K562 (cell line): ENCODE results near the gene SAP30BP. TPM values are rescaled to one million over a fixed set of nuclear protein-coding genes. Genes with fewer than 3 reads are reported as not detected.

ENCODE experiments used
- BRF2 ChIP-seq: IDR thresholded peaks from 3 replicates; pipeline ENCODE4 v1.6.1; 2011; ENCODE audit warnings: borderline replicate concordance, mild to moderate bottlenecking; ENCODE audit not compliant: insufficient read length, insufficient read depth
- E2F4 ChIP-seq: sonication (generic); formaldehyde crosslinking; IDR thresholded peaks from 2 replicates; pipeline ENCODE4 v1.8.0; 2022; ENCODE audit warnings: mild to moderate bottlenecking, low read depth, missing genetic modification reagents
- FOXK2 ChIP-seq, 2 experiments: fragments of 450-650 bp; IDR thresholded peaks in 1 of 2; conservative IDR thresholded peaks in 1 of 2; 2 replicates each; pipeline ENCODE4 v1.6.1; 2016; ENCODE audit warnings: low read depth in 2 of 2, mild to moderate bottlenecking in 1 of 2
- HOMEZ ChIP-seq: fragments of 250-450 bp; sonication (Bioruptor Pico); IDR thresholded peaks from 2 replicates; pipeline ENCODE4 v1.4.0; 2020; ENCODE audit warnings: mild to moderate bottlenecking, moderate library complexity
- SIN3B ChIP-seq: fragments of 450-650 bp; IDR thresholded peaks from 2 replicates; pipeline ENCODE4 v1.6.1; 2017; ENCODE audit warnings: low read depth, mild to moderate bottlenecking, moderate library complexity
- SMAD2 ChIP-seq: fragments of 150-350 bp; IDR thresholded peaks from 2 replicates; pipeline ENCODE4 v1.6.1; 2014; ENCODE audit warnings: low read depth, mild to moderate bottlenecking, low read length
- ZNF280A ChIP-seq: fragments of 450-650 bp; IDR thresholded peaks from 2 replicates; pipeline ENCODE4 v1.6.1; 2018; ENCODE audit warnings: mild to moderate bottlenecking, low read depth; ENCODE audit not compliant: partially characterized antibody
- ZNF584 ChIP-seq: fragments of 200-800 bp; sonication (Bioruptor generic); IDR thresholded peaks from 2 replicates; pipeline ENCODE4 v1.6.1; 2016; ENCODE audit warnings: low read depth, mild to moderate bottlenecking, missing genetic modification characterization, missing compliant biosample characterization
- polyA plus RNA-seq, 8 experiments: library from polyadenylated mRNA; depleted of rRNA in 4 of 8; stranded (reverse) in 5 of 8; unstranded in 3 of 8; fragments of >200 nt; fragmentation: Nextera tagmentation in 2 of 8; fragmentation: Illumina TruSeq in 1 of 8; extraction: Ambion mirVana in 2 of 8; extraction: Trizol in 1 of 8; gene quantifications; 2 replicates each; pipeline versions ENCODE4 v1.2.1 to v1.2.3, GENCODE V29; 2011 to 2014; ENCODE audit warnings: inconsistent platforms in 1 of 8, missing spikeins in 1 of 8
- total RNA-seq, 7 experiments: library from RNA; depleted of rRNA in 6 of 7; stranded (reverse); fragments of >200 nt in 6 of 7; fragmentation: Illumina TruSeq in 2 of 7; extraction: Trizol in 2 of 7; gene quantifications; 2 replicates each; pipeline versions ENCODE4 v1.2.1 to v1.2.3, GENCODE V29; 2011 to 2021; ENCODE audit warnings: low replicate concordance in 1 of 7

The SAP30BP gene
- total and polyA plus RNA-seq, 9 of the 15 experiments (the other 6 are each of a cell fraction or from before 2014, with no cell fraction given): 45.3 to 154 (median 71.7) TPM

- no peak for TF ChIP-seq E2F4 (CRISPR knock-in tag)
- TF ChIP-seq ZNF584: no peak
- no peak for TF ChIP-seq SMAD2
- no peak for TF ChIP-seq SIN3B
- TF ChIP-seq ZNF280A: no peak
- TF ChIP-seq HOMEZ (CRISPR knock-in tag): no peak
- peak in 1 of 2 experiments; percentile 47; a peak in 2 of 4 replicates for TF ChIP-seq FOXK2 (conservative IDR thresholded peaks at IDR 0.05 in 1 of 2, IDR thresholded peaks at IDR 0.05 in 1 of 2; ENCODE audit: low read depth in 2 of 2)
- no peak for TF ChIP-seq BRF2
Measured at GRCh38 chr17:75633486-75634375, 33.4 kb upstream of the SAP30BP start (continued).
